Loucy (cell line): Measurements from ENCODE around the gene PRSS38.

Experiments
- H2AFZ ChIP-seq: fragments of 200-600 bp; sonication (generic); 2 replicates; pipeline ENCODE4 v1.6.0; 2016; ENCODE audit warnings: antibody characterized with exemption, mild to moderate bottlenecking, low read length, moderate library complexity
- H3F3A ChIP-seq: fragments of 200-600 bp; 2 replicates; pipeline ENCODE4 v1.6.0; 2016; ENCODE audit warnings: antibody characterized with exemption, low read depth, mild to moderate bottlenecking
- H3K27me3 ChIP-seq: fragments of 200-600 bp; sonication (generic); 2 replicates; pipeline ENCODE4 v1.6.1; 2014; ENCODE audit warnings: low read length, mild to moderate bottlenecking; ENCODE audit not compliant: insufficient read depth, poor library complexity, severe bottlenecking
- H3K36me3 ChIP-seq: fragments of 200-600 bp; sonication (generic); 2 replicates; pipeline ENCODE4 v1.6.1; 2016; ENCODE audit warnings: low read length; ENCODE audit not compliant: insufficient read depth
- H3K4me1 ChIP-seq: fragments of 200-600 bp; sonication (generic); 2 replicates; pipeline ENCODE4 v1.5.1; 2014; ENCODE audit warnings: low read length, mild to moderate bottlenecking; ENCODE audit not compliant: insufficient read depth, poor library complexity, severe bottlenecking
- H3K4me2 ChIP-seq: fragments of 200-600 bp; sonication (generic); 2 replicates; pipeline ENCODE4 v1.6.0; 2014; ENCODE audit warnings: antibody characterized with exemption, low read length, low read depth, mild to moderate bottlenecking; ENCODE audit not compliant: poor library complexity, severe bottlenecking
- H3K4me3 ChIP-seq: fragments of 200-600 bp; sonication (generic); 2 replicates; pipeline ENCODE4 v1.5.1; 2014; ENCODE audit warnings: low read length, mild to moderate bottlenecking, mixed read lengths; ENCODE audit not compliant: poor library complexity, severe bottlenecking
- H3K79me2 ChIP-seq: fragments of 200-600 bp; sonication (generic); 2 replicates; pipeline ENCODE4 v1.6.1; 2014; ENCODE audit warnings: low read length; ENCODE audit not compliant: insufficient read depth
- H3K9ac ChIP-seq: fragments of 200-600 bp; sonication (generic); 2 replicates; pipeline ENCODE4 v1.6.0; 2014; ENCODE audit warnings: mild to moderate bottlenecking, low read depth, low read length, moderate library complexity; ENCODE audit not compliant: poor library complexity, severe bottlenecking
- H3K9me2 ChIP-seq: fragments of 200-600 bp; sonication (generic); replicated peaks from 2 replicates; pipeline ENCODE4 v1.6.1; 2016; ENCODE audit warnings: low read depth, low read length, mixed read lengths
- H3K9me3 ChIP-seq: fragments of 200-600 bp; sonication (generic); 2 replicates; pipeline ENCODE4 v1.6.1; 2014; ENCODE audit warnings: mild to moderate bottlenecking, antibody characterized with exemption, low read length, low read depth; ENCODE audit not compliant: insufficient read depth
- H4K20me1 ChIP-seq: fragments of 200-600 bp; sonication (generic); 2 replicates; pipeline ENCODE4 v1.6.0; 2014; ENCODE audit warnings: antibody characterized with exemption, low read length, mild to moderate bottlenecking; ENCODE audit not compliant: insufficient read depth, poor library complexity, severe bottlenecking
- EZH2phosphoT487 ChIP-seq: fragments of 200-600 bp; IDR thresholded peaks from 2 replicates; pipeline ENCODE4 v1.6.1; 2018; ENCODE audit warnings: antibody characterized with exemption, mild to moderate bottlenecking, moderate library complexity, borderline replicate concordance
- TF ChIP-seq, protein P1 (sequence below): fragments of 200-600 bp; sonication (generic); conservative IDR thresholded peaks from 2 replicates; pipeline ENCODE4 v1.5.1; 2014; ENCODE audit warnings: mild to moderate bottlenecking, antibody characterized with exemption, low read length

PRSS38 gene

DNA sequence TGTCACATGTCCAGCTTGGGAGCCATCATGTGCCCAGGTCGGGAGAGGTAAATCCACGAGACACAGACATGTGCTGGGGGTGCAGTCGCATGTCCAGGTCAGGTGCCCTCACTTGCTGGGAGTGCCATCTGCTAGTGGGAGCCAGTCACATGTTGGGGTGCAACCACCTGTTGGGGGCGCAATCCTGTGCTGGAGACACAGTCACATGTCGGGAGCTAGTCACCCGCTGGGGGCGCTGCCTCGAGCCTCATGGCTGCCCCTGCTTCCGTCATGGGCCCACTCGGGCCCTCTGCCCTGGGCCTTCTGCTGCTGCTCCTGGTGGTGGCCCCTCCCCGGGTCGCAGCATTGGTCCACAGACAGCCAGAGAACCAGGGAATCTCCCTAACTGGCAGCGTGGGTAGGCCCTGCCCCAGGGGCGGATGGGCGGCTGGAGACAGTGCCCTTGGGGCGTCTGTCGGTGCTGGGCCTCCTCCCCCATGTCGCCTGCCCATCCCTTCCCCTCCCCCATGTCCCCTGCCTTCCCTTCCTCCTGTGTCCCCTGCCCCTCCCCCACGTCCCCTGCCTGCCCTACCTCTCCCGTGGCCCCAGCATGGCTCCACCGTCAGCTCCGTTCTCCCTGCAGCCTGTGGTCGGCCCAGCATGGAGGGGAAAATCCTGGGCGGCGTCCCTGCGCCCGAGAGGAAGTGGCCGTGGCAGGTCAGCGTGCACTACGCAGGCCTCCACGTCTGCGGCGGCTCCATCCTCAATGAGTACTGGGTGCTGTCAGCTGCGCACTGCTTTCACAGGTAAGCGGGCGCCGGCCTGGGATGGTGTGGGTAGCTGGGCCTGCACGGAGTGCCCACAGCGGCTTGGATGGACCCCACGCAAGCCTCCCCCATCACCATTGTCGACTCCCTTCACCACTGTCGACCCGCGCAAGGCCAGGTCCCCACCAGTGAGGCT is at the start of gene PRSS38:
PRSS38 (plus strand) TSS at position 208 of the 942 bp plus-strand sequence; CDS start at position 250, 42 bp downstream.
- Histone ChIP-seq H3K27me3 (no peaks in the 10 kb centered on the region), H2AFZ (no peak within 1 kb of the TSS), H3K9me2 (no peaks in the 10 kb centered on the region), H3K4me1 (no peaks in the 10 kb centered on the region), H3K4me3 (no peak within 1 kb of the TSS), H3K4me2 (no peak within 1 kb of the TSS), H3K9ac (no peak within 1 kb of the TSS), H3F3A (no peaks in the 10 kb centered on the region), H4K20me1 (no peaks in the 10 kb centered on the region), H3K9me3 (no peaks in the 10 kb centered on the region; the same call in 1 of the 2 replicates), H3K79me2 (no peaks in the 10 kb centered on the region), H3K36me3 (no peaks in the 10 kb centered on the region)
- no peak for TF ChIP-seq EZH2phosphoT487
- TF ChIP-seq, protein P1, sequence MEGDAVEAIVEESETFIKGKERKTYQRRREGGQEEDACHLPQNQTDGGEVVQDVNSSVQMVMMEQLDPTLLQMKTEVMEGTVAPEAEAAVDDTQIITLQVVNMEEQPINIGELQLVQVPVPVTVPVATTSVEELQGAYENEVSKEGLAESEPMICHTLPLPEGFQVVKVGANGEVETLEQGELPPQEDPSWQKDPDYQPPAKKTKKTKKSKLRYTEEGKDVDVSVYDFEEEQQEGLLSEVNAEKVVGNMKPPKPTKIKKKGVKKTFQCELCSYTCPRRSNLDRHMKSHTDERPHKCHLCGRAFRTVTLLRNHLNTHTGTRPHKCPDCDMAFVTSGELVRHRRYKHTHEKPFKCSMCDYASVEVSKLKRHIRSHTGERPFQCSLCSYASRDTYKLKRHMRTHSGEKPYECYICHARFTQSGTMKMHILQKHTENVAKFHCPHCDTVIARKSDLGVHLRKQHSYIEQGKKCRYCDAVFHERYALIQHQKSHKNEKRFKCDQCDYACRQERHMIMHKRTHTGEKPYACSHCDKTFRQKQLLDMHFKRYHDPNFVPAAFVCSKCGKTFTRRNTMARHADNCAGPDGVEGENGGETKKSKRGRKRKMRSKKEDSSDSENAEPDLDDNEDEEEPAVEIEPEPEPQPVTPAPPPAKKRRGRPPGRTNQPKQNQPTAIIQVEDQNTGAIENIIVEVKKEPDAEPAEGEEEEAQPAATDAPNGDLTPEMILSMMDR: no peak

DNA sequence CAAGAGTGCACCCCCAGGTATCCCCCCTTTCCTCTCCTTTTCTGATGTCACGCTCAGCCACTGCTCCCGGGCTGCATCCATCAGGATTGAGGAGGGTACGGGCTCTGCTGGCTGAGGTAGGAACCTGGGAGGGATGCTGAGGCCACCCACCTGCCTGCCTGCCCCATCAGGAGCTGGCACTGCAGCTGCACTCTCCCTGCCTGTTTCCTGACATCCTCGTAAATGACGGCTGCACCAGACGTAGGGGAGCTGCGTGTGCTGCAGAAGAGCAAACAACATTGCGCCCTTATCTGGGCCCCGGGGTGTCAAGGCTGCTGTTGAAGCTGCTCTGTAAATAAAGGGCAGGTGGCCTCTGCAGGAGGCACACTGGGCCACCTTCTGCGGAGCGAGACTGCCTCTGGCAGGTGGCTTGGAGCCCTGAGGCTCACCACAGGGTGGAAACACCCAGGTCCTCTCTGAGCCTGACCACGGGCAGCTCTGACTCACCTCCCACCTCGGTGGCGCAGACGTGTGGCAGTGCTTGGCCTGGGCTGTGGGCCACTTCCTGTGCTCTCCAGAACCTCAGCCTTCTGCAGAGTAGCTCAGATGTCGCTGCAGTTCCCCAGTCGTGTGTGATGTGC is 49.4 kb upstream of the PRSS38 start:
- H3K4me2 ChIP-seq: peak overlapping the region; percentile 78
- H3K36me3 ChIP-seq: peaks cover 49% of the 10 kb centered on the region; the same call in 1 of the 2 replicates
- peaks cover 11% of the 10 kb centered on the region for H3F3A ChIP-seq

DNA sequence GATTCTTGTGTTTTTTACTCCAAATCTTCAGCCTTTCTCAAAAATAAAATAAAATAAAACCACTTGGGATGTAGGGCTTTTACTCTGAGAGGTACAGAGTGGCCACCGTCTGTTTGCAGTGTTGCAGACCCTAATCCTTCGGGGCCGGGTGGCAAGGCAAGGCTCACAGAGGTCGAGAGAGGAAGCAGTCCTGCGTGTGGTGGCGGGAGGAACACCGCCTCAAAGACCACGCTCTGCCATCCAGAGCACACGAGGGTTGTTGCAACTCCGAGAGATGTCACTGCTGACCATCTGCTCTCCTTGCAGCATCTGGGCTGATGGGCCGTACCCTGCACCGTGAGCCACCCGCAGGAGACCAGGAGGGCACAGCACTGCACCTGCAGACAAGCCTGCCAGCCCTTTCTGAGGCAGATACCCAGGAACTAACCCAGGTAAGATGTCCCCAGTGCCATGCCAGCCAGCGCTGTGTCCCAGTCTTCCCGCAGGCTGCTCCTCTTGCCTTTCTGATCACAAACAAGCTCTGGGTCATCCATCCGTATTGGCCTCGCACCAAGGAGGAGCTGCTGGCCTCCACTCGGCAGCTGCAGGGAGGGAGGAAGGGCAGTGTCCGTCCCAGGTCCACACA is 48.7 kb upstream of the PRSS38 start:
- peaks cover 45% of the 10 kb centered on the region; the same call in 1 of the 2 replicates for H3K36me3 ChIP-seq

More for the DNA sequence above, 49.4 kb upstream of the PRSS38 start:
- peak overlapping the region; percentile 51 for H3K4me3 ChIP-seq
- no peak for TF ChIP-seq EZH2phosphoT487
- TF ChIP-seq, protein P1: no peak
- no peaks in the 10 kb centered on the region for H3K9me3 ChIP-seq
- H3K79me2 ChIP-seq: peaks cover 15% of the 10 kb centered on the region; the same call in 1 of the 2 replicates
- H3K4me1 ChIP-seq: peaks cover 41% of the 10 kb centered on the region
- H3K9me2 ChIP-seq: no peaks in the 10 kb centered on the region
- peak overlapping the region; percentile 3 for H3K9ac ChIP-seq
- no peaks in the 10 kb centered on the region for H3K27me3 ChIP-seq
- H2AFZ ChIP-seq: no peak overlapping the region
- peaks cover 24% of the 10 kb centered on the region for H4K20me1 ChIP-seq

More for the DNA sequence above, 48.7 kb upstream of the PRSS38 start:
- Histone ChIP-seq H3F3A (peaks cover 11% of the 10 kb centered on the region), H3K4me3 (peak overlapping the region; percentile 51), H3K27me3 (no peaks in the 10 kb centered on the region), H3K9me3 (no peaks in the 10 kb centered on the region), H3K4me2 (peak overlapping the region; percentile 78), H2AFZ (no peak overlapping the region), H3K9me2 (no peaks in the 10 kb centered on the region), H3K79me2 (peaks cover 15% of the 10 kb centered on the region; the same call in 1 of the 2 replicates), H4K20me1 (peaks cover 24% of the 10 kb centered on the region), H3K4me1 (peaks cover 41% of the 10 kb centered on the region), H3K9ac (no peak overlapping the region)
- TF ChIP-seq EZH2phosphoT487: no peak
- TF ChIP-seq, protein P1: no peak
